ENCODE measurements around the gene NPHP1. TPM values are rescaled to one million over a fixed set of nuclear protein-coding genes. Genes with fewer than 3 reads are reported as not detected.

The NPHP1 gene
- polyA plus RNA-seq, 1 experiment = 2.9 TPM

Small RNA genes within 50 kb of the gene (small RNA-seq; reads per million reads assigned to genes)
- not detected for gene MIR4436B1 (ENCODE audit: insufficient read length, low read depth, low replicate concordance)

Other genes starting within 250 kb of the NPHP1 start
- gene MALL, start 89.2 kb downstream of the NPHP1 start, polyA plus RNA-seq (2011; rRNA removed) = 2.2 and 2.4 TPM in 2 replicates
- 45.2 and 45.6 TPM in 2 replicates for gene MTLN, start 7.5 kb upstream of the NPHP1 start, polyA plus RNA-seq (2011; rRNA removed)